Activated CD4-positive, CD25-positive, alpha-beta regulatory T cell treated with anti-CD3 and anti-CD28 coated beads, Interleukin-2, amount 50 U/mL, for 24 hours (primary cell): ENCODE measurements around the gene ABI3BP.
"Not testable (repeated sequence)": the region's sequence is repeated elsewhere in the genome, so short reads cannot be mapped to it uniquely, and the experiment has no call there.

Experiments used
- ATAC-seq, 2 donors: fragments of 150-1000 bp; cut with Tn5 transposase; one replicate each; pipeline ENCODE4 v1.10.0; 2021; ENCODE audit warnings: mild to moderate bottlenecking in 1 of 2, moderate library complexity in 1 of 2

ABI3BP gene

GRCh38 chr3:100978011-100978659 lies 15.1 kb downstream of the ABI3BP start:
- ATAC-seq: no peak

GRCh38 chr3:100976611-100977010 lies 16.6 kb downstream of the ABI3BP start:
- ATAC-seq: no peak

GRCh38 chr3:100975714-100976113 lies 17.5 kb downstream of the ABI3BP start:
- ATAC-seq: no peak

- no peak for ATAC-seq
Observed at GRCh38 chr3:100973594-100973993, 19.6 kb downstream of the ABI3BP start.

GRCh38 chr3:100972867-100973266 lies 20.4 kb downstream of the ABI3BP start:
- no peak for ATAC-seq

GRCh38 chr3:100972301-100972844 lies 20.8 kb downstream of the ABI3BP start:
- ATAC-seq: no peak

- ATAC-seq: no peak
Observed at GRCh38 chr3:100971798-100972197, 21.4 kb downstream of the ABI3BP start.

GRCh38 chr3:100970477-100970990 lies 22.7 kb downstream of the ABI3BP start:
- ATAC-seq: no peak

GRCh38 chr3:100968932-100969906 lies 24.0 kb downstream of the ABI3BP start:
- no peak for ATAC-seq

GRCh38 chr3:100966807-100967206 lies 26.4 kb downstream of the ABI3BP start:
- no peak for ATAC-seq

GRCh38 chr3:100966049-100966491 lies 27.2 kb downstream of the ABI3BP start:
- ATAC-seq: no peak

- ATAC-seq: no peak
Observed at GRCh38 chr3:100963041-100963440, 30.2 kb downstream of the ABI3BP start.

- no peak for ATAC-seq
Observed at GRCh38 chr3:100957261-100957986, 35.8 kb downstream of the ABI3BP start.

- no peak for ATAC-seq
Observed at GRCh38 chr3:100956276-100956675, 36.9 kb downstream of the ABI3BP start.

- no peak for ATAC-seq
Observed at GRCh38 chr3:100954990-100955389, 38.2 kb downstream of the ABI3BP start.

GRCh38 chr3:100954199-100954935 lies 38.9 kb downstream of the ABI3BP start:
- ATAC-seq: no peak

- ATAC-seq: no peak
Observed at GRCh38 chr3:100953103-100953502, 40.1 kb downstream of the ABI3BP start.

- ATAC-seq: no peak
Observed at GRCh38 chr3:100947119-100947518, 46.1 kb downstream of the ABI3BP start.

GRCh38 chr3:100946096-100946495 lies 47.1 kb downstream of the ABI3BP start:
- not testable (repeated sequence) for ATAC-seq

GRCh38 chr3:100941451-100941850 lies 51.8 kb downstream of the ABI3BP start:
- no peak for ATAC-seq

- ATAC-seq: no peak
Observed at GRCh38 chr3:100941041-100941440, 52.2 kb downstream of the ABI3BP start.

- no peak for ATAC-seq
Observed at GRCh38 chr3:100936931-100937330, 56.3 kb downstream of the ABI3BP start.
